Panc1 (cell line): Measurements from ENCODE around the gene NUDT3.

Source experiments
- SIN3A ChIP-seq: IDR thresholded peaks from 2 replicates; pipeline ENCODE4 v1.6.1; 2012; ENCODE audit warnings: low read depth, mild to moderate bottlenecking, low read length, moderate library complexity, borderline replicate concordance; ENCODE audit not compliant: insufficient read depth
- TCF7L2 ChIP-seq: IDR thresholded peaks from 2 replicates; pipeline ENCODE4 v1.6.1; 2011; ENCODE audit warnings: mild to moderate bottlenecking, low read depth, low read length, inconsistent platforms
- TF ChIP-seq, protein P1 (sequence below): fragments of 450-650 bp; IDR thresholded peaks from 2 replicates; pipeline ENCODE4 v1.5.1; 2017; ENCODE audit warnings: mild to moderate bottlenecking

DNA sequence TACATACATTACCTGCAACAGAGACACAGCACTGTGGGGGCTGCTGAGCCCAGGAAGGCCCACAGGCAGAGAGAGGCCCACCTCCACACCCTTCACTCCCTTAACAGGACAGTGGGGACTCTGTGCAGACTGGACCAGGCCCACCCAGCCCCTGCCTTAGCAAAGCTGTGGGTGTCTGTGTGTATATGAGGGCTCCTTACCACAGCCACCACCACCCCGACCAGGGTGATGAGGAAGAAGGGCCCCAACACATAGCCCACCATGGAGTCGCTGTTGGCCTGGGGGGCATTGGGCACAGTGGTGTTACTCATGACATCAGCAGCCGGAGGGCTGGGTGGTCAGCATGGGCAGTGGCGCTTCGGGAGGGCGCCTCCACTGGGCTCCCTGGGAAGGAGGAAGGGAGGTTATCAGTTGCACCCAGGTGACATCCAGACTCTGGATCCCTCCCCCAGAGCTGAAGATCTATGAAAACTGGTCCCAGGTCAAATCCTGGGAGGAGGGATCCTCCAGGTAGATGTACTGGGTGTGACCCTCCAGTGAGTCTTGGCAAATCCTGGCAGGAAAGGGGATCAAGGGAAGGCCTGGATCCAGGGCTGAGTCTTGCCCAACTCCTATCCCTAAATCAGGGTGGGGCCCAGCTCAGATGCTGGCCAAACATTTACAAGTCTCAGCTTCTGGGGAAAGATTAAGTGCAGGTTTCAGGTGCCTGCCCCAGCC lies 144.8 kb downstream of the NUDT3 start:
- TF ChIP-seq, protein P1, sequence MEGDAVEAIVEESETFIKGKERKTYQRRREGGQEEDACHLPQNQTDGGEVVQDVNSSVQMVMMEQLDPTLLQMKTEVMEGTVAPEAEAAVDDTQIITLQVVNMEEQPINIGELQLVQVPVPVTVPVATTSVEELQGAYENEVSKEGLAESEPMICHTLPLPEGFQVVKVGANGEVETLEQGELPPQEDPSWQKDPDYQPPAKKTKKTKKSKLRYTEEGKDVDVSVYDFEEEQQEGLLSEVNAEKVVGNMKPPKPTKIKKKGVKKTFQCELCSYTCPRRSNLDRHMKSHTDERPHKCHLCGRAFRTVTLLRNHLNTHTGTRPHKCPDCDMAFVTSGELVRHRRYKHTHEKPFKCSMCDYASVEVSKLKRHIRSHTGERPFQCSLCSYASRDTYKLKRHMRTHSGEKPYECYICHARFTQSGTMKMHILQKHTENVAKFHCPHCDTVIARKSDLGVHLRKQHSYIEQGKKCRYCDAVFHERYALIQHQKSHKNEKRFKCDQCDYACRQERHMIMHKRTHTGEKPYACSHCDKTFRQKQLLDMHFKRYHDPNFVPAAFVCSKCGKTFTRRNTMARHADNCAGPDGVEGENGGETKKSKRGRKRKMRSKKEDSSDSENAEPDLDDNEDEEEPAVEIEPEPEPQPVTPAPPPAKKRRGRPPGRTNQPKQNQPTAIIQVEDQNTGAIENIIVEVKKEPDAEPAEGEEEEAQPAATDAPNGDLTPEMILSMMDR, result peak; percentile 7; the same call in 1 of the 2 replicates
- TF ChIP-seq SIN3A (no peak), TCF7L2 (no peak)
